ENCODE data around the gene NME4.

NME4 gene

GRCh38 chr16:363766-364490, 33.1 kb upstream of the NME4 start:
- no peak for DNase-seq

- DNase-seq, result no peak
Observed at GRCh38 chr16:364595-365491, 32.2 kb upstream of the NME4 start.

GRCh38 chr16:366476-366875, 30.5 kb upstream of the NME4 start:
- DNase-seq, result no peak

- DNase-seq, result no peak
Observed at GRCh38 chr16:367333-367903, 29.6 kb upstream of the NME4 start.

GRCh38 chr16:368388-369158, 28.4 kb upstream of the NME4 start:
- DNase-seq, result no peak

GRCh38 chr16:369275-369865, 27.6 kb upstream of the NME4 start:
- DNase-seq, result no peak

GRCh38 chr16:369866-370436, 27.0 kb upstream of the NME4 start:
- DNase-seq, result no peak

- peak; percentile 96 for DNase-seq
Observed at GRCh38 chr16:370443-370842, 26.6 kb upstream of the NME4 start, which contains the start of gene MRPL28. TSS of gene MRPL28 (minus strand) at chr16:370538. CDS start at chr16:370218, 320 bp downstream.

GRCh38 chr16:370979-371514, 26.0 kb upstream of the NME4 start:
- DNase-seq, result no peak

- no peak for DNase-seq
Observed at GRCh38 chr16:371515-372301, 25.3 kb upstream of the NME4 start.

- no peak for DNase-seq
Observed at GRCh38 chr16:372302-372983, 24.6 kb upstream of the NME4 start.

- DNase-seq, result no peak
Observed at GRCh38 chr16:373020-373598, 23.9 kb upstream of the NME4 start.

GRCh38 chr16:373848-374615, 23.0 kb upstream of the NME4 start:
- DNase-seq, result no peak

GRCh38 chr16:374616-374926, 22.4 kb upstream of the NME4 start:
- DNase-seq, result no peak

- DNase-seq, result no peak
Observed at GRCh38 chr16:375212-375611, 21.8 kb upstream of the NME4 start.

GRCh38 chr16:375927-376816, 20.8 kb upstream of the NME4 start:
- DNase-seq, result no peak

GRCh38 chr16:376817-377418, 20.1 kb upstream of the NME4 start:
- no peak for DNase-seq

GRCh38 chr16:377419-377951, 19.5 kb upstream of the NME4 start:
- no peak for DNase-seq
